Limb (tissue), 2 donors: Measurements from ENCODE around the gene ADAMTSL2.

Experiments used
- DNase-seq, 2 donors: peaks; one replicate each; pipeline ENCODE4 v3.0.0-alpha.2; 2016; ENCODE audit errors: extremely low spot score in 2 of 2

The ADAMTSL2 gene

DNA sequence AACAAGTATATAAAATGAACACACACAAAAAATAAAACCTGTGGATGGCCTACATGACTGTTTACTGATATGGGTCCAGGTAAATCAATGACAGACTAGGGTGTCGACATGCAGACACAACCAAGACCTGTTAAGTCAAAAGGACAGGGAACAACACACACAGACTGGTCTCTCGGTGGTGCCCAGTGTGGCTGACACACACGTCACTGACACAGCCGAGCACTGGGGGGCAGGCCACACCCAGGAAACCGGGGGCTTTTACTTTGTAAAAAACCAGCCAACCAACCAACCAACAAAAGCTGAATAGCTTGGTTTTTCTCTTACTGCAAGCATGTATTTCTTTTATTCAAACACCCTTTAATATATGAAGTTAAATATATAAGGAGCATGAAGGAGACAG lies 69.7 kb downstream of the ADAMTSL2 start:
- DNase-seq: no peak

- no peak for DNase-seq
These were observed 70.4 kb downstream of the ADAMTSL2 start for GRCh38 chr9:133604856-133605255.

DNA sequence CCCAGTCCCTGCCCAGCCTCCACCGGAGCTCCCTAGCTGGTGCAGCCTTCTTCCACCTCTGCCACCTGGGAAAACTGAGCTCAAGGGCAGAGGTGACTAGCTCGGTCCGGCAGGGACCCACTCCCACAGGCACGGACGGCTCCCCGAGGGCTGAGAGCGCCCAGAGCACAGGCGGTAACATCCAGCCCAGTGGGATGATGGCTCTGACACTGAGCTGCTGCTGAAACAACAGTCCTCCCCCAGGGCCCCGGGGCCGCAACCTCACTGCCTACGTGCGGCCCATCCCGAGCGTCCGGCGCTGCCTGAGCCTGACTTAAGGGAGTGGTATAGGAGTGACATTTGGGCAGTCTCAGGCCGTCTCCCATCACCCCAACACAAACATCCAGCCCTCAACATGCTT lies 70.9 kb downstream of the ADAMTSL2 start:
- no peak for DNase-seq

DNA sequence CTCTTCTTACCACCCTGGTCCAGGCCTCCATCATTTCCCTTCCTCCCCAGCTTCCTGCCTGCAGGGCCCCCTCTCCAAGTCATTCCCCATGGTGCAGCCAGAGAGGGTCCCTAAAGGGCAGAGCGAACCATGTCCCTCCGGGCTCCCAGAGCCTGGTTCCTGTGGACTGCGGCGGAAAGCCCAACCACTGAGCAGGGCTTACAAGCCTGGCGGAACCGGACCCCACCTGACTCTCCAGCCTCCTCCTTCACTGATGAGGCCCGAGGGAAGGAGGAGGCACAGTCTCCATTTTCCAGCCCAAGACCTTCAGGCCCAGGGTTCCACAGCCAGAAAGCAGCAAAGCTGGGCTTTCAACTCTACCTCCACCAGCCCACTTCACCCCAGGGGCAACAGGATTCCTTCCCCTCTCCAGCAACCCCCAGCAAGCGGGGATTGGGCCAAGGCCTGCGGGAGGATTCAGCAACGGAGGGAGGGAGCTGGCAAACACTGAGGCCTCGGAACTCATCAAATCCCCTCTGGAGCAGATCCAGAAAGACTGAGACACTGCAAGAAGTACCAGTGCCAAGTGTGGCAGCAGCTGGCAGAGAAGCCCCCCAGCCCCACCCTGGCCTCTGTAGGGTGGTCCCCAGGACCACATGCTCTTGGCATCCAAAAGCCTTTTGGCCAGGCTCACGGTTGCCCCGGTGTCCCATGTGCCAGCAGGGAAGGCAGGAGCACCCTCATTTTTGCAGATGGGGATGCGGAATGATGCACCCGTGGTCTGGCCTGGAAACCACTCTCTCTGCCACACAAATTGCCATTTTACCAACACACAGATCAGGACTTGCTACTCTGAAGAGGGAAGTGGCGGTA lies 71.6 kb downstream of the ADAMTSL2 start:
- DNase-seq: no peak

DNA sequence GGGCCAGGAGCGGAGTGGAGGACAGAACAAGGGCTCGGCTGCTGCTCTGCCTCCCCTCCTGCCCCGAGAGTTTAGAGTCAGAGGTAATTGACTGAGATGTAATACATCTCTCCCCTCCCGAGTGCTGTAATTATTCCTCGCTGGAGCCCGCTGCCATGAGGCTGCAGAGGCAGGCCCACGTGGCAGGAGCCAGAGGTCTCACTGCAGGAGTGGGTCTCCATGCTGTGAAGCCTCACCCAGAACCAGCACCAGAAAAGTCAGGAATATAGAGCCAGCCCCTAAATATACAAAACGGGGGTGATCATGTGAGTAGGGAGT lies 72.2 kb downstream of the ADAMTSL2 start:
- DNase-seq: no peak

- no peak for DNase-seq
These were observed 72.9 kb downstream of the ADAMTSL2 start for GRCh38 chr9:133607381-133607780.

GRCh38 chr9:133607976-133608375 lies 73.5 kb downstream of the ADAMTSL2 start:
- DNase-seq: no peak

DNA sequence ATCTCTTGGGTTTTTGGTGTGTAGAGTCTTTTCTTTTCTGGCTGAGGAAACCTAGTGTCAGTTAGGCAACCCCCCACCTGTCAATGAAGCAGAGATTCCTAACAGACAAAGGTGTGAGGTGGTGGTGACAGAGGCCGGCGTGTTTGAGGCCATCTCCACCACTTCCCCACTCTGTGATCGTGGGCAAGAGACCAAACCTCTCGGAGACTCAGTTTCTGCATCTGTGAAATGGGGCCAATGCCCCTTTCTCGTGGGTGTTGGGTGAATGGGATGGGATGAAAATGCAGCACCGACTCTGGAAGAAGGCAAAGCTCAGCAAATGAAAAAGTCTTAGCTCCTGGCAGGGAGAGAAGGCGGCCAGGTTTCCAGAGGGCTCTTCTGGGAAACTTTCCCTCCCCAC lies 73.9 kb downstream of the ADAMTSL2 start:
- DNase-seq: no peak

DNA sequence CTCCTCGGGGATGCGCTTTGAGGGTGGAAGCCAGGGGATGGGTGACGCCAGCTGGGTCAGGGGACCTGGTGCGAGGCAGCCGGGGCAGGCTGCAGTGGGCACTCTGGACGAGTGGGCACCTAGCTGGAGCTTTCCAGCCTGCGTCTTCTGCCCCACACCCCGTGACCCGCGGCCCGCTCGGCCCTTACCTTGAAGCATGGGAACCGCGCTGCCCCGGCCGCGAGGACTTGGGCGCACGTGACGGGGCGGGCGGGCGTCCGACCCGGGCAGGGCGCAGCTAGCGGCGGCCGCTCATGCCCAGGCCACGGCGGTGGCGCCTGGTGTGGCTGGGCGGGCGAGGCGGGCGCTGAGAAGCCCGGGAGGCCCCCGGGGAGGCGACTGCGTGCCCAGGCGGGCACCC lies 74.4 kb downstream of the ADAMTSL2 start:
- DNase-seq: no peak

DNA sequence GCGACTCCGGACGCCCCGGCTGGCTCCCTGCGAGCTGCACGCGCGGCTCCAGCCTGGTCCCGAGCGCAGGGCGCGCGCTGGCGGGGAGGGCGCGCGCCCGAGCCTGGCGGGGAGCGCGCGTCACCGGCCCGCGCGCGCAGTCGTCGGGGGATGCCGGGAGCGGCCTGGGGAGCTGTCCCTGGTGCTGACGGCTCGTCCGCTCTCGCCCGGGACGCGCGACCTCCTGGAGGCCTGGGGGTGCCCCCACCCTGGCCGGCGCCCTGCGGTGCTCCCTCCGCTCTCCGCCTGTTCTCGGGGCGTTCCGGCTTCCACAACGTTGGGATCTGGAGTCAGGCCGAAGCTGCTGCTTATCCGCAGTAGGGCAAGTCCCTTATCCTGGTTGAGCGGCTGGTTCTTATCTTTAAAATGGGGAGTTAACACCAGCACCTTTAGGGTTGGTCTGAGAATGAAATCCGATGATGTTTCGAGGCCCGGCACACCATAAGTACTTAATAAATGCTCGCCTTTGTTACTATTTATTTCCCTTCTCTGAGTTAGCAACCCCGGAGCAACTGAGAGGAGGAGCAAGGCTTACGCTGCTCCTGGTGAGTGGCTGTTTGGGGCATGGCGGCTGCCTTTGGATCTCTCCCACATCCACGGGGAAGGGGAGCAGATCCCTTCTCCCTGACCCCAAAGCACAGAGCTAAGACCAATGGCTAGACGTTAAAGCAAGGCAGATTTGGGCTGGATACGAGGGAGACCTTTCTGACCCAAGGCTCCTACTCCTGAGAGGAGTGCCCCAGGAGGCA lies 75.0 kb downstream of the ADAMTSL2 start, which contains the start of gene FAM163B:
Gene FAM163B, minus strand, starts transcription at position 79 of the 788 bp plus-strand sequence. CDS start 29,166 bp downstream, outside the sequence.
- peak; percentile 54 to 87 for DNase-seq

- no peak for DNase-seq
These were observed 76.3 kb downstream of the ADAMTSL2 start for GRCh38 chr9:133610845-133611244.

DNA sequence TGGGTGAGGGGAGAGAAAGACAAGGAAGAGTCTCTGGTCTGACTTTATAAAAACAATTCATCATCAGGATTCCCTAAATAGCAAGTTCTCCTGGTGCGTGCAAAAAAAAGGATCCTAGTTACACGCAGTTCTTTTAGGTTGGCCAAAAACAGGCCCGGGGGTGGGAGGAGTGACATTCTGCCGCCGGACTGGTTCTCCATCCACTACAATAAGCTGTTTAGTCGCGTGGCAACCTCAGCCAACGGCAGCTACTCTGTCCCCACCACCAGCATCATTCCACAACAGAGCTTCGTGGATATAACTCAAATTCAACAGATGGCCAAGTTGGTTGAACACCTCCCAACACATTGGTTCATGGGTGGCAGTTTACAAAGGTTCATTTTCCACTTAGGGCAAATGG lies 77.5 kb downstream of the ADAMTSL2 start:
- no peak for DNase-seq

- no peak for DNase-seq
These were observed 78.3 kb downstream of the ADAMTSL2 start for GRCh38 chr9:133612816-133613215.

GRCh38 chr9:133613432-133613831 lies 78.9 kb downstream of the ADAMTSL2 start:
- no peak for DNase-seq

DNA sequence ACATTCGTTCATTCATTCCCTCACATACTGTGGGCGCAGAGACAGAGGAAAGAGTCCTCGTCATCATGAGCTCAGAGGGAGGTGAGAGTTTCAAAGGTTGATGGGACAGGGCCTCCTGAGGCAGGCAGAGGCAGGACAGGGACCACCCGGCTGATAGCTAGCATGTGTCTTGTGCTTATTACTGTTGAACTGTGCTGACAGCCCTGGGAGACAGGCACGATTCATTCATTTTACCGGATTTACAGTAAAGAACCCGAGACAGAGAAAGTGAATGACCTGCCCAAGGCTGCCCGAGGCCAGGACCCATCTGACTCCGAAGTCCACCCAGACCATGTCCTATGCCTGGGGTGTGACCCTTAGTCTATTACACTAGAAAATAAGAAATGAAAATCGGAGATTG lies 79.6 kb downstream of the ADAMTSL2 start:
- DNase-seq: no peak

DNA sequence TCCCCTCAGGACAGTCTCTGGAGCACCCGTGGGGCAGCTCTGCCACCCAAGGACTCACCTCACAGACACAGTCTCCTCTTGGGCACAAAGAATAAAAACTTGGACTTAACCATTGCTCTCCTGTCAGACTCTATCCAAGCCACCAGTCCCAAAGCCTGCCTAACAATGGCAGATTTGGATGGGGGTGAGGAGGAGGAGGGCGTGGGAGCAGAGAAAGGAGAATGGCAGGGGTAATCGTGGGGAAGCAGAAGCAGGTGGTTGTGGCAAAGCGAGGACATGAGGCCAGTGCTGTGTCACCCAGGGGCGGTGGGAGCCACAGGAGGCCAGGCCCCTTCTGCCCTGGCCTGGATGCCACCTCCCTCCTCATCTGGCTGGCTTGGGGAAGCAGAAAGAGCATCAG lies 80.2 kb downstream of the ADAMTSL2 start:
- DNase-seq: no peak

DNA sequence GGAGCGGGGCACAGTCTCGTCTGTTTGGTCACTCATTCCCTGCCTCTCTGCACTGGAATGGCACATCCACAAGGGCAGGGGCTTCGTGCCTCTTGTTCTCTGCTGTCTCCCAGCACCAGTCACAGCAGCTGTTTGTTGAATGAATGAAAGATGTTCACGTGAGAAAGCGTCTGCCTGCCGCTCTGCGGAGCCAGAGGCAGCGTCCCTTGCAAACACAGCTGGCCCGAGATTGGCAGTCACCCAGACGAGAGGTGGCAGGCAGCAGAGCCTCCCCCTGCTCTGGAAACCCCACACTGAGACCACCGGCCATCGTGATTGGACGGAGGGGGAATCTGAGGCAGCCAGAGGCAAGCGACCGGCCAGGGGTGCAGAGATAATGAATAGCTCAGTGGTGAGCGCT lies 80.7 kb downstream of the ADAMTSL2 start:
- DNase-seq: no peak

DNA sequence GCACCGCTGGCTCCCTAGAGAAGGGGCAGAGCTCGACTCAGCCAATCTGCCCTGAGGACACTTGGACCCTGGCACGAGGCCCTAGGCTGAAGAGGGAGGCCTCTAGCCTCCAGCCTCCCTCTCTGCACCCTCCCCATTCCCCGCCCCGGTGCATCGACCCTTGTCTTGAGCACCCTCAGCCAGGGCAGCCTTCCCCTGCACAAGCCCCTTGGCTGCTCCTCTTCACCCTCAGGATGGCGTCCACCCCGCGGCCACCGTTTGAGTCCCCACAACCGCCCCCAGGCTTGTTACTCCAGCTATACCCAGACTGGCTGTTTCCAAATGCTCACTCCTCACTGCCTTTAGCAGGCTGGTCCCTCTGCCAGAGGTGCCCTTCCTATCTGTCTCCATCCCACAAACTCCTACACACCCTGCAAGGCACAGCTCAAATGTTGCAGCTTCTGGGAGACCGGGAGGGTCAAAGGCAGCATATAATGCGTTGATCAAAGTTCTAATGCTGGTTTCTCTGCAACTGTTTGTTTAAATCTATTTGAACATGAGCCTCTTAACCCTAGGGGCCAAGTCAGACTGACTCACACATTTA lies 81.2 kb downstream of the ADAMTSL2 start:
- no peak for DNase-seq

- no peak for DNase-seq
These were observed 82.3 kb downstream of the ADAMTSL2 start for GRCh38 chr9:133616643-133617405.

DNA sequence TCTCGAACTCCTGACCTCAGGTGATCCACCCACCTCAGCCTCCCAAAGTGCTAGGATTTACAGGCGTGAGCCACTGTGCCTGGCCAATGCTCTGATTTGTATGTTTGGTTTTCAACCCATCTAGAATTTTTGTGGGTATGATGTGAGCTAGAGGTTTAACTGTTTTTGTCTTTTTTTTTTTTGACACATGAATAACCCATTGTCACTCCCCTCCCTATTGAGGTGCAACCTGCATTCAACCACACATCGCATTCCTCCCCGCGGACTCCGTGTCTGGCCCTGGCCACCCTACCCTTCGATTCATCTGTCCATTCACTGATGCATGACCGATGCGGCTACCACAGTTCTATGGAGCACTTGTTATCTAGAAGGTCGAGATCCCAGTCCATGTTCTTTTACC lies 84.2 kb downstream of the ADAMTSL2 start:
- no peak for DNase-seq

DNA sequence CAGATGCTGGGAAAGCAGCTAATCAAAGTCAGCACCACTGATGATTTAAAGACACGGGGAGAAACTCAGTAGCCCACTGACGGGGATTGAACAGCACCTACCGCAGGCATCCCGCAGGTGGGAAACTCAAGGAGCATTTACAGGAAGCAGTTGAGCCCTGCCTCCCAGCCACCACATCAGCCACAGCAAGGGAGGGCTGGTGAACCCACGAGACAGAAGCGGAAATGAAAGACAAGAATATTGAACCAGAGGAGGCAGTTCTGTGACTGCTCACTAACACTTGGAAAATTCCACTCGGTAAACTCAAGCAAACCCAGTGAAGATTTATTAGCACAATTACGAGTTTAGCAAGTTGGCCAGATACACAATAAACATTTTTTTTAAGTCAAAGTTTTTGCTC lies 85.3 kb downstream of the ADAMTSL2 start:
- DNase-seq: no peak
